Measurements from ENCODE around the gene TSHZ3. TPM values are rescaled to one million over a fixed set of nuclear protein-coding genes. Genes with fewer than 3 reads are reported as not detected.

The TSHZ3 gene
- total and polyA plus RNA-seq, 8 donors, result 0.87 to 14.3 (median 5.9) TPM

GRCh38 chr19:31377736-31378135, 28.5 kb upstream of the TSHZ3 start:
- WGBS, 5 donors, result 60 to 79% (median 77%) methylated on average over 1 of the region's 1 CpG
- no peak for DNase-seq
- Histone ChIP-seq H3K4me1 (peaks cover 0 to 14% (median 0%) of the 10 kb centered on the region in 4 donors), H3K4me3 (no peak overlapping the region), H3K36me3 (no peaks in the 10 kb centered on the region), H3K27me3 (no peaks in the 10 kb centered on the region), H3K9me3 (peaks cover 0 to 4% (median 0%) of the 10 kb centered on the region in 4 donors), H3K27ac (peak overlapping the region in 3 of 5 donors; percentile 23 to 58 (median 34))
- intact Hi-C loops (cut with DNase I; ENCODE audit: low total_unique reads), result no loop called here
- TF ChIP-seq POLR2AphosphoS5 (IDR thresholded peaks at IDR 0.05) (no peak), CTCF (IDR thresholded peaks at IDR 0.05) (no peak), POLR2A (IDR thresholded peaks at IDR 0.05) (no peak), EP300 (IDR thresholded peaks at IDR 0.05) (no peak)

GRCh38 chr19:31372246-31372781, 23.1 kb upstream of the TSHZ3 start:
- Histone ChIP-seq H3K36me3 (no peaks in the 10 kb centered on the region), H3K27me3 (no peaks in the 10 kb centered on the region), H3K4me3 (no peak overlapping the region), H3K9me3 (peaks cover 0 to 4% (median 0%) of the 10 kb centered on the region in 4 donors), H3K27ac (no peak overlapping the region), H3K4me1 (no peaks in the 10 kb centered on the region)
- 39 to 54% (median 48%) methylated on average over 2 of the region's 2 CpGs for WGBS, 5 donors
- TF ChIP-seq POLR2A (IDR thresholded peaks at IDR 0.05) (no peak), POLR2AphosphoS5 (IDR thresholded peaks at IDR 0.05) (no peak), EP300 (IDR thresholded peaks at IDR 0.05) (no peak), CTCF (IDR thresholded peaks at IDR 0.05) (no peak)
- DNase-seq, result no peak
- intact Hi-C loops (cut with DNase I; ENCODE audit: low total_unique reads), result no loop called here

GRCh38 chr19:31370216-31370615, 21.0 kb upstream of the TSHZ3 start:
- intact Hi-C loops (cut with DNase I; ENCODE audit: low total_unique reads), result no loop called here
- Histone ChIP-seq H3K9me3 (peaks cover 0 to 4% (median 0%) of the 10 kb centered on the region in 4 donors), H3K27ac (no peak overlapping the region), H3K4me3 (no peak overlapping the region), H3K27me3 (no peaks in the 10 kb centered on the region), H3K4me1 (no peaks in the 10 kb centered on the region), H3K36me3 (no peaks in the 10 kb centered on the region)
- DNase-seq, result no peak
- 46 to 66% (median 51%) methylated on average over 5 of the region's 5 CpGs for WGBS, 5 donors
- TF ChIP-seq CTCF (IDR thresholded peaks at IDR 0.05), result no peak

GRCh38 chr19:31364963-31365362, 15.7 kb upstream of the TSHZ3 start:
- Histone ChIP-seq H3K27me3 (no peaks in the 10 kb centered on the region), H3K9me3 (no peaks in the 10 kb centered on the region), H3K27ac (no peak overlapping the region), H3K36me3 (no peaks in the 10 kb centered on the region), H3K4me1 (no peaks in the 10 kb centered on the region), H3K4me3 (no peak overlapping the region)
- WGBS, 5 donors, result 47 to 68% (median 58%) methylated on average over 3 of the region's 3 CpGs
- intact Hi-C loops (cut with DNase I; ENCODE audit: low total_unique reads), result no loop called here
- TF ChIP-seq EP300 (IDR thresholded peaks at IDR 0.05) (no peak), POLR2AphosphoS5 (IDR thresholded peaks at IDR 0.05) (no peak)
- no peak for DNase-seq

DNA sequence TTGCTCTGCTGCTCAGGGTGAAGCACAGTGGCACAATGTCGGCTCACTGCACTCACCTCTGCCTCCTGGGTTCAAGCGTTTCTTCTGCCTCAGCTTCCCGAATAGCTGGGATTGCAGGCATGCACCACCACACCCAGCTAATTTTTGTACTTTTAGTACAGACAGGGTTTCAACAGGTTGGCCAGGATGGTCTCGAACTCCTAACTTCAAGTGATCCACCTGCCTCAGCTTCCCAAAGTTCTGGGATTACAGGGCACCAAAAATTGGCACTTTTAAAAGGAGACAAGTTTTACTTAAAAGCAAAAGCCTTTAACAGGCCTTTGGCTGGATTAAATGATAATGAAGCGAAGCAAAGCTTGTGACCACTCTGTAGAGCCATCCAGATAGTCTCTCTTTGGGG, 12.5 kb upstream of the TSHZ3 start:
- H3K27me3 ChIP-seq, result peaks cover 0 to 21% (median 10%) of the 10 kb centered on the region in 3 donors
- DNase-seq, result no peak
- no peak overlapping the region for H3K4me3 ChIP-seq
- intact Hi-C loops (cut with DNase I; ENCODE audit: low total_unique reads), result no loop called here
- H3K27ac ChIP-seq, result no peak overlapping the region
- no peaks in the 10 kb centered on the region for H3K9me3 ChIP-seq
- 75 to 92% (median 87%) methylated on average over 5 of the region's 5 CpGs for WGBS, 5 donors
- no peaks in the 10 kb centered on the region for H3K36me3 ChIP-seq
- no peak for TF ChIP-seq CTCF (IDR thresholded peaks at IDR 0.05)
- no peak for TF ChIP-seq POLR2AphosphoS5 (IDR thresholded peaks at IDR 0.05)
- no peak for TF ChIP-seq EP300 (IDR thresholded peaks at IDR 0.05)
- TF ChIP-seq POLR2A (IDR thresholded peaks at IDR 0.05), result no peak
- H3K4me1 ChIP-seq, result peaks cover 0 to 8% (median 0%) of the 10 kb centered on the region in 4 donors

All from stomach (tissue), 9 donors.